HepG2 (cell line): Measurements from ENCODE around the gene MAOB. TPM values are rescaled to one million over a fixed set of nuclear protein-coding genes. Genes with fewer than 3 reads are reported as not detected.

Experiments
- ELF3 ChIP-seq: IDR thresholded peaks from 2 replicates; pipeline ENCODE4 v1.6.1; 2016; ENCODE audit warnings: missing genetic modification reagents, missing compliant biosample characterization
- HOXA9 ChIP-seq: sonication (generic); formaldehyde crosslinking; IDR thresholded peaks from 2 replicates; pipeline ENCODE4 v1.8.1; 2022; ENCODE audit warnings: missing genetic modification reagents, mild to moderate bottlenecking, moderate library complexity, borderline replicate concordance
- KDM4B ChIP-seq: sonication (generic); formaldehyde crosslinking; IDR thresholded peaks from 2 replicates; pipeline ENCODE4 v1.4.0; 2020; ENCODE audit warnings: missing genetic modification reagents
- MEIS1 ChIP-seq: sonication (generic); formaldehyde crosslinking; IDR thresholded peaks from 2 replicates; pipeline ENCODE4 v1.9.0; 2021; ENCODE audit warnings: mild to moderate bottlenecking, missing genetic modification reagents, moderate library complexity, borderline replicate concordance
- NFYC ChIP-seq: IDR thresholded peaks from 2 replicates; pipeline ENCODE4 v1.6.1; 2016; ENCODE audit warnings: missing genetic modification reagents, missing compliant biosample characterization
- NR2F2 ChIP-seq: IDR thresholded peaks from 2 replicates; pipeline ENCODE4 v1.6.1; 2012; ENCODE audit warnings: low read depth, inconsistent platforms, borderline replicate concordance
- POGZ ChIP-seq: sonication (generic); formaldehyde crosslinking; IDR thresholded peaks from 2 replicates; pipeline ENCODE4 v1.4.0; 2020; ENCODE audit warnings: mild to moderate bottlenecking, missing genetic modification reagents
- PPARG ChIP-seq: conservative IDR thresholded peaks from 2 replicates; pipeline ENCODE4 v1.6.1; 2016; ENCODE audit warnings: missing biosample characterization, missing genetic modification reagents
- STAT5B ChIP-seq: sonication (generic); formaldehyde crosslinking; IDR thresholded peaks from 2 replicates; pipeline ENCODE4 v1.4.0; 2020; ENCODE audit warnings: missing genetic modification reagents
- TAF15 ChIP-seq: fragments of 200-400 bp; formaldehyde crosslinking; IDR thresholded peaks from one replicate; pipeline ENCODE4 v1.6.1; 2018; ENCODE audit warnings: mild to moderate bottlenecking, low read depth, low read length; ENCODE audit not compliant: poor library complexity, severe bottlenecking
- TMF1 ChIP-seq: sonication (generic); formaldehyde crosslinking; IDR thresholded peaks from 2 replicates; pipeline ENCODE4 v1.8.1; 2022; ENCODE audit warnings: low read depth, missing genetic modification reagents
- ZBTB7A ChIP-seq: sonication (generic); formaldehyde crosslinking; IDR thresholded peaks from 2 replicates; pipeline ENCODE4 v1.8.0; 2022; ENCODE audit warnings: mild to moderate bottlenecking, missing genetic modification reagents
- ZNF788 ChIP-seq: sonication (generic); formaldehyde crosslinking; IDR thresholded peaks from 2 replicates; pipeline ENCODE4 v1.5.0; 2020; ENCODE audit warnings: mild to moderate bottlenecking, missing genetic modification reagents, borderline replicate concordance
- polyA plus RNA-seq, 8 experiments: library from polyadenylated mRNA; depleted of rRNA in 3 of 8; stranded (reverse) in 7 of 8; unstranded in 1 of 8; fragments of >200 nt; fragmentation: Illumina TruSeq in 4 of 8; extraction: Trizol in 4 of 8; gene quantifications; 2 replicates each; pipeline versions ENCODE4 v1.2.1 to v1.2.3, GENCODE V29; 2011 to 2016; ENCODE audit warnings: low read depth in 4 of 8, missing spikeins in 1 of 8, mixed read lengths in 1 of 8; ENCODE audit not compliant: insufficient read depth in 1 of 8
- total RNA-seq, 5 experiments: library from RNA; depleted of rRNA; stranded (reverse); fragments of >200 nt; fragmentation: Illumina TruSeq; extraction: Trizol; gene quantifications; 2 replicates each; pipeline ENCODE4 v1.2.3, GENCODE V29; 2016; ENCODE audit warnings: low read depth in 1 of 5
- TF ChIP-seq, protein P1 (sequence below): sonication (generic); formaldehyde crosslinking; IDR thresholded peaks from 2 replicates; pipeline ENCODE4; 2020; ENCODE audit warnings: missing genetic modification reagents, mild to moderate bottlenecking, borderline replicate concordance
- TF ChIP-seq, protein P2 (sequence below): sonication (generic); formaldehyde crosslinking; IDR thresholded peaks from 2 replicates; pipeline ENCODE4 v1.5.0; 2020; ENCODE audit warnings: missing genetic modification reagents
- TF ChIP-seq, protein P3 (sequence below): IDR thresholded peaks from 2 replicates; pipeline ENCODE4 v1.6.1; 2016; ENCODE audit warnings: missing biosample characterization, missing genetic modification reagents, low read depth
- TF ChIP-seq, protein P4 (sequence below): sonication (generic); formaldehyde crosslinking; IDR thresholded peaks from 2 replicates; pipeline ENCODE4 v1.4.0; 2020; ENCODE audit warnings: missing genetic modification reagents
- TF ChIP-seq, protein P5 (sequence below): IDR thresholded peaks from 2 replicates; pipeline ENCODE4 v1.6.1; 2012; ENCODE audit warnings: low read depth, low read length, improper control_type of control experiment

MAOB gene
- total and polyA plus RNA-seq, 2 of the 13 experiments (the other 11 are each of a cell fraction or from before 2014, with no cell fraction given), result 11.0 to 19.0 TPM

DNA sequence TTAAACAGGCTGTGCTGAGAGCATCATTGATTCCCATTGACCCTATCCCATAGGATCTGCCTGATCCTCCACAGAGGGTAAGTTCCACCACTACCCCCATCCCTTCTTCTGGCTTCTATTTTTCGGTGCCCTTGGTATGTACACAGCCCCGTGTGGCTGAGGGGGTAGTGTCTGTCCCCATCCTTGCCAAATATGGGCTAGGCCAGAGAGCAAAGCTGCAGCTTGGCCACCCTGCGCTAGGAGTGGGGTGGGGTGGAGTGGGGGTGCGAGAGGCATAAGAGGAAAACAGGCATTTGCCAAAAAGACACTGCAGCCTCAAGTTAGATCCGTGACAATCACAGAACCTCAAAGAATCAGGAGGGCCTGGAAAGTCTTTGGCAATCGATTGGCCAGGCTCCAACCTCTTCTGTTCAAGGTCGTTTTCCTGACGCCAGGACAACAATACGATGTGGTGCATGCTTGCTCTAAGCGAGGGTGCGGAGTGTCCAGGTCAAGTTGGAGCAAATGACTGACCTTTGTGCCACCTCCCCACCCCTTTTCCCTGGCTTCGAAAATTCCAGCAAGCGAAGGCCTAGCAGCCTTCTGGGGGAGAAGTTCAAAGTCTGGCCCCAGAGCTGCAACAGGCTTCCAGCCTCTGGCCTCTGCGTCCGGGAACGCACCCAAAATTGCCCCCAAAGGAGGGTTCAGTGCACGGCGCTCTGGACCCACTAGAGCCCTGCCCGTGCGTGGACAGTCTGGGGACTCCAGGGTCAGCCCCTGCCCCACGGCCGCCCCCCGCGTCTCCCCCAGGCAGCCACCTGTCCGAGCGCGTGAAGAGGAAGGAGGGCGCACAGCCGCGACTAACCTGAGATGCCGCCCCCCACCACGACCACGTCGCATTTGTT lies 598 bp downstream of the MAOB start (continued):
- TF ChIP-seq, protein P1, sequence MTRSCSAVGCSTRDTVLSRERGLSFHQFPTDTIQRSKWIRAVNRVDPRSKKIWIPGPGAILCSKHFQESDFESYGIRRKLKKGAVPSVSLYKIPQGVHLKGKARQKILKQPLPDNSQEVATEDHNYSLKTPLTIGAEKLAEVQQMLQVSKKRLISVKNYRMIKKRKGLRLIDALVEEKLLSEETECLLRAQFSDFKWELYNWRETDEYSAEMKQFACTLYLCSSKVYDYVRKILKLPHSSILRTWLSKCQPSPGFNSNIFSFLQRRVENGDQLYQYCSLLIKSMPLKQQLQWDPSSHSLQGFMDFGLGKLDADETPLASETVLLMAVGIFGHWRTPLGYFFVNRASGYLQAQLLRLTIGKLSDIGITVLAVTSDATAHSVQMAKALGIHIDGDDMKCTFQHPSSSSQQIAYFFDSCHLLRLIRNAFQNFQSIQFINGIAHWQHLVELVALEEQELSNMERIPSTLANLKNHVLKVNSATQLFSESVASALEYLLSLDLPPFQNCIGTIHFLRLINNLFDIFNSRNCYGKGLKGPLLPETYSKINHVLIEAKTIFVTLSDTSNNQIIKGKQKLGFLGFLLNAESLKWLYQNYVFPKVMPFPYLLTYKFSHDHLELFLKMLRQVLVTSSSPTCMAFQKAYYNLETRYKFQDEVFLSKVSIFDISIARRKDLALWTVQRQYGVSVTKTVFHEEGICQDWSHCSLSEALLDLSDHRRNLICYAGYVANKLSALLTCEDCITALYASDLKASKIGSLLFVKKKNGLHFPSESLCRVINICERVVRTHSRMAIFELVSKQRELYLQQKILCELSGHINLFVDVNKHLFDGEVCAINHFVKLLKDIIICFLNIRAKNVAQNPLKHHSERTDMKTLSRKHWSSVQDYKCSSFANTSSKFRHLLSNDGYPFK (CRISPR knock-in tag), result no peak
- TF ChIP-seq STAT5B (CRISPR knock-in tag) (no peak), TMF1 (CRISPR knock-in tag) (no peak), ELF3 (CRISPR knock-in tag) (no peak), ZBTB7A (no peak), MEIS1 (CRISPR knock-in tag) (no peak), NR2F2 (peak; percentile 74), KDM4B (CRISPR knock-in tag) (no peak), TAF15 (no peak), HOXA9 (CRISPR knock-in tag) (no peak), POGZ (CRISPR knock-in tag) (peak; percentile 47), PPARG (peak; percentile 60), NFYC (no peak), ZNF788 (CRISPR knock-in tag) (peak; percentile 36; the same call in 1 of the 2 replicates)
- TF ChIP-seq, protein P2, sequence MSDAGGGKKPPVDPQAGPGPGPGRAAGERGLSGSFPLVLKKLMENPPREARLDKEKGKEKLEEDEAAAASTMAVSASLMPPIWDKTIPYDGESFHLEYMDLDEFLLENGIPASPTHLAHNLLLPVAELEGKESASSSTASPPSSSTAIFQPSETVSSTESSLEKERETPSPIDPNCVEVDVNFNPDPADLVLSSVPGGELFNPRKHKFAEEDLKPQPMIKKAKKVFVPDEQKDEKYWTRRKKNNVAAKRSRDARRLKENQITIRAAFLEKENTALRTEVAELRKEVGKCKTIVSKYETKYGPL, result no peak
- TF ChIP-seq, protein P3, sequence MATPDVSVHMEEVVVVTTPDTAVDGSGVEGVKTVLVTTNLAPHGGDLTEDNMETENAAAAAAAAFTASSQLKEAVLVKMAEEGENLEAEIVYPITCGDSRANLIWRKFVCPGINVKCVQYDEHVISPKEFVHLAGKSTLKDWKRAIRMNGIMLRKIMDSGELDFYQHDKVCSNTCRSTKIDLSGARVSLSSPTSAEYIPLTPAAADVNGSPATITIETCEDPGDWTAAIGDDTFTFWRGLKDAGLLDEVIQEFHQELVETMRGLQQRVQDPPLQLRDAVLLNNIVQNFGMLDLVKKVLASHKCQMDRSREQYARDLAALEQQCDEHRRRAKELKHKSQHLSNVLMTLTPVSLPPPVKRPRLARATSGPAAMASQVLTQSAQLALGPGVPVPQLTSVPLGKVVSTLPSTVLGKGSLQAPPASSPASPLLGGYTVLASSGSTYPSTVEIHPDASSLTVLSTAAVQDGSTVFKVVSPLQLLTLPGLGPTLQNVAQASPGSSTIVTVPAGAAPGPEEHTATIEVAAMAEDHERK (CRISPR knock-in tag), result no peak
- TF ChIP-seq, protein P4, sequence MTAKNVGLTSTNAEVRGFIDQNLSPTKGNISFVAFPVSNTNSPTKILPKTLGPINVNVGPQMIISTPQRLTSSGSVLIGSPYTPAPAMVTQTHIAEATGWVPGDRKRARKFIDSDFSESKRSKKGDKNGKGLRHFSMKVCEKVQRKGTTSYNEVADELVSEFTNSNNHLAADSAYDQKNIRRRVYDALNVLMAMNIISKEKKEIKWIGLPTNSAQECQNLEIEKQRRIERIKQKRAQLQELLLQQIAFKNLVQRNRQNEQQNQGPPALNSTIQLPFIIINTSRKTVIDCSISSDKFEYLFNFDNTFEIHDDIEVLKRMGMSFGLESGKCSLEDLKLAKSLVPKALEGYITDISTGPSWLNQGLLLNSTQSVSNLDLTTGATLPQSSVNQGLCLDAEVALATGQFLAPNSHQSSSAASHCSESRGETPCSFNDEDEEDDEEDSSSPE (CRISPR knock-in tag), result peak; percentile 17; the same call in 1 of the 2 replicates
- TF ChIP-seq, protein P5, sequence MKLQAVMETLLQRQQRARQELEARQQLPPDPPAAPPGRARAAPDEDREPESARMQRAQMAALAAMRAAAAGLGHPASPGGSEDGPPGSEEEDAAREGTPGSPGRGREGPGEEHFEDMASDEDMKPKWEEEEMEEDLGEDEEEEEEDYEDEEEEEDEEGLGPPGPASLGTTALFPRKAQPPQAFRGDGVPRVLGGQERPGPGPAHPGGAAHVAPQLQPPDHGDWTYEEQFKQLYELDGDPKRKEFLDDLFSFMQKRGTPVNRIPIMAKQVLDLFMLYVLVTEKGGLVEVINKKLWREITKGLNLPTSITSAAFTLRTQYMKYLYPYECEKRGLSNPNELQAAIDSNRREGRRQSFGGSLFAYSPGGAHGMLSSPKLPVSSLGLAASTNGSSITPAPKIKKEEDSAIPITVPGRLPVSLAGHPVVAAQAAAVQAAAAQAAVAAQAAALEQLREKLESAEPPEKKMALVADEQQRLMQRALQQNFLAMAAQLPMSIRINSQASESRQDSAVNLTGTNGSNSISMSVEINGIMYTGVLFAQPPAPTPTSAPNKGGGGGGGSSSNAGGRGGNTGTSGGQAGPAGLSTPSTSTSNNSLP, result no peak
